ENCODE data around the gene CYP46A1.

DNA sequence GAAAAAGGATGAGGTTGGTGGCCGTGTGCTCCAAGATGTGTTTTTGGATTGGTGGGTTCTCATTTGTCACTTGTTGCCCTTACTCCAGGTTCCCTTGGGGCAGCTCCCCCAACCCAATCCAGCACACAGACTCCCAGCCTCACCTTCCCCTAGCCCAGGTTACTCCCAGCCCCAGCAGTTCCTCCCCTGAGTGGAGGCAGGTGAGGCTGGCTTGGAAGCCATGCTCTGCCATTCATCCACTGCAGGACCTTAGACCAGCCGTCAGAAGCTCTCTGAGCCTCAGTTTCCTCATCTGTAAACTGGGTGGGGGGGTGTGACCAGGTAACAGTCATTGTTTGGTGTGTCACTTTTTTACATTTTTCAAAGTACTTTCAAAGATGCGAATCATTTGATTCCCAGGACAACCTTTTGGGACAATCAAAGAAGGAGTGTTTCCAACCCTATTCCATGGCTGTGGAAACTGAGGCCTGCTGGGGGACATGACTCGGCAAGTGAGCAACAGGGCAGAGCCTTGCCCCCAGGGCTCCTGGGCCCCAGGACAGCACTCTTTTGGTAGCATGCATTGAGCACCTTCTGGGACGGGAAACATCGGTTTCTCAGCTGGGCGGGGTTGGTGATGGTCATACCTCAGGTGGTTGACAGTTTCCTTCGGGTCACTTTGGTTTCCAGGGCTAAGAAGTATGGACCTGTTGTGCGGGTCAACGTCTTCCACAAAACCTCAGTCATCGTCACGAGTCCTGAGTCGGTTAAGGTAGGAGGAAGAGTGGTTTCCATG, 7.2 kb downstream of the CYP46A1 start:
- TF ChIP-seq REST (IDR thresholded peaks at IDR 0.05; ENCODE audit: low read depth) (no peak), CEBPB (IDR thresholded peaks at IDR 0.05) (no peak), TEAD4 (IDR thresholded peaks at IDR 0.05) (no peak), TCF12 (IDR thresholded peaks at IDR 0.05; ENCODE audit: low read depth) (no peak), NFIC (IDR thresholded peaks at IDR 0.05) (no peak), EP300 (IDR thresholded peaks at IDR 0.05; ENCODE audit: borderline replicate concordance) (no peak), TAF1 (IDR thresholded peaks at IDR 0.05; ENCODE audit: low read depth) (no peak), EGR1 (IDR thresholded peaks at IDR 0.05) (no peak), ZBTB7A (IDR thresholded peaks at IDR 0.05; ENCODE audit: low read depth) (no peak), RAD21 (IDR thresholded peaks at IDR 0.05; ENCODE audit: low read depth) (no peak), CREB1 (IDR thresholded peaks at IDR 0.05; ENCODE audit: low read depth) (no peak), YY1 (IDR thresholded peaks at IDR 0.05; ENCODE audit: low read depth) (no peak), USF1 (IDR thresholded peaks at IDR 0.05) (no peak)
- TF ChIP-seq, protein P1, sequence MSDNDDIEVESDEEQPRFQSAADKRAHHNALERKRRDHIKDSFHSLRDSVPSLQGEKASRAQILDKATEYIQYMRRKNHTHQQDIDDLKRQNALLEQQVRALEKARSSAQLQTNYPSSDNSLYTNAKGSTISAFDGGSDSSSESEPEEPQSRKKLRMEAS (IDR thresholded peaks at IDR 0.05), result no peak
